OCI-LY3 (cell line): ENCODE measurements around the gene CCDC110.

Source experiments
- H2AFZ ChIP-seq: fragments of 200-600, 300-600 bp; shearing (Covaris generic); 2 replicates; pipeline ENCODE4 v1.6.0; 2014; ENCODE audit warnings: antibody characterized with exemption, low read depth, low read length
- H3K27ac ChIP-seq: fragments of 200-600, 300-600 bp; sonication (generic); 2 replicates; pipeline ENCODE4 v1.5.1; 2014; ENCODE audit warnings: mild to moderate bottlenecking, low read length, moderate library complexity, mixed read lengths
- H3K27me3 ChIP-seq: fragments of 200-600, 300-600 bp; sonication (generic); 2 replicates; pipeline ENCODE4 v1.6.1; 2014; ENCODE audit warnings: low read depth, low read length, mixed read lengths
- H3K36me3 ChIP-seq: fragments of 200-600, 300-600 bp; sonication (generic); replicated peaks from 2 replicates; pipeline ENCODE3; 2014; ENCODE audit warnings: low read depth, low read length, mixed read lengths
- H3K4me1 ChIP-seq: fragments of 300-600, 200-600 bp; sonication (generic); 2 replicates; pipeline ENCODE4 v1.6.1; 2014; ENCODE audit warnings: low read length, mixed read lengths
- H3K4me2 ChIP-seq: fragments of 200-600, 300-600 bp; sonication (generic); 2 replicates; pipeline ENCODE4 v1.6.1; 2014; ENCODE audit warnings: low read length, mixed read lengths
- H3K4me3 ChIP-seq: fragments of 300-600, 200-600 bp; sonication (generic); 2 replicates; pipeline ENCODE4 v1.5.1; 2014; ENCODE audit warnings: antibody characterized with exemption, mild to moderate bottlenecking, low read length, moderate library complexity
- H3K79me2 ChIP-seq: fragments of 300-600, 200-600 bp; shearing (Covaris generic); 2 replicates; pipeline ENCODE4 v1.6.1; 2014; ENCODE audit warnings: mild to moderate bottlenecking, low read length, mixed read lengths
- H3K9ac ChIP-seq: fragments of 300-600, 200-600 bp; shearing (Covaris generic); 2 replicates; pipeline ENCODE4 v1.6.0; 2014; ENCODE audit warnings: mild to moderate bottlenecking, low read length, moderate library complexity
- H3K9me3 ChIP-seq: fragments of 200-600, 300-600 bp; shearing (Covaris generic); 2 replicates; pipeline ENCODE4 v1.6.1; 2014; ENCODE audit warnings: low read length, mixed read lengths; ENCODE audit not compliant: insufficient read depth
- H4K20me1 ChIP-seq: fragments of 200-600, 300-600 bp; sonication (generic); 2 replicates; pipeline ENCODE4 v1.6.1; 2016; ENCODE audit warnings: low read length, mixed read lengths; ENCODE audit not compliant: insufficient read depth
- EZH2phosphoT487 ChIP-seq: fragments of 200-600 bp; shearing (Covaris generic); IDR thresholded peaks from 2 replicates; pipeline ENCODE4 v1.6.1; 2018; ENCODE audit warnings: antibody characterized with exemption, mixed run types, low read depth
- TF ChIP-seq, protein P1 (sequence below): fragments of 200-600, 300-600 bp; sonication (generic); IDR thresholded peaks from 2 replicates; pipeline ENCODE4 v1.5.1; 2014; ENCODE audit warnings: antibody characterized with exemption, low read length, low read depth

Gene CCDC110

GRCh38 chr4:185429660-185430059, 41.9 kb downstream of the CCDC110 start:
- H4K20me1 ChIP-seq: no peaks in the 10 kb centered on the region
- H3K4me3 ChIP-seq: no peak overlapping the region
- H3K9ac ChIP-seq: no peak overlapping the region
- H3K79me2 ChIP-seq: no peaks in the 10 kb centered on the region
- TF ChIP-seq, protein P1, sequence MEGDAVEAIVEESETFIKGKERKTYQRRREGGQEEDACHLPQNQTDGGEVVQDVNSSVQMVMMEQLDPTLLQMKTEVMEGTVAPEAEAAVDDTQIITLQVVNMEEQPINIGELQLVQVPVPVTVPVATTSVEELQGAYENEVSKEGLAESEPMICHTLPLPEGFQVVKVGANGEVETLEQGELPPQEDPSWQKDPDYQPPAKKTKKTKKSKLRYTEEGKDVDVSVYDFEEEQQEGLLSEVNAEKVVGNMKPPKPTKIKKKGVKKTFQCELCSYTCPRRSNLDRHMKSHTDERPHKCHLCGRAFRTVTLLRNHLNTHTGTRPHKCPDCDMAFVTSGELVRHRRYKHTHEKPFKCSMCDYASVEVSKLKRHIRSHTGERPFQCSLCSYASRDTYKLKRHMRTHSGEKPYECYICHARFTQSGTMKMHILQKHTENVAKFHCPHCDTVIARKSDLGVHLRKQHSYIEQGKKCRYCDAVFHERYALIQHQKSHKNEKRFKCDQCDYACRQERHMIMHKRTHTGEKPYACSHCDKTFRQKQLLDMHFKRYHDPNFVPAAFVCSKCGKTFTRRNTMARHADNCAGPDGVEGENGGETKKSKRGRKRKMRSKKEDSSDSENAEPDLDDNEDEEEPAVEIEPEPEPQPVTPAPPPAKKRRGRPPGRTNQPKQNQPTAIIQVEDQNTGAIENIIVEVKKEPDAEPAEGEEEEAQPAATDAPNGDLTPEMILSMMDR: no peak
- TF ChIP-seq EZH2phosphoT487: no peak
- peaks cover 3% of the 10 kb centered on the region; the same call in 1 of the 2 replicates for H3K4me1 ChIP-seq
- H3K9me3 ChIP-seq: no peaks in the 10 kb centered on the region
- no peak overlapping the region for H2AFZ ChIP-seq
- no peaks in the 10 kb centered on the region for H3K36me3 ChIP-seq
- H3K27ac ChIP-seq: no peak overlapping the region
- H3K4me2 ChIP-seq: no peak overlapping the region
- H3K27me3 ChIP-seq: no peaks in the 10 kb centered on the region

DNA sequence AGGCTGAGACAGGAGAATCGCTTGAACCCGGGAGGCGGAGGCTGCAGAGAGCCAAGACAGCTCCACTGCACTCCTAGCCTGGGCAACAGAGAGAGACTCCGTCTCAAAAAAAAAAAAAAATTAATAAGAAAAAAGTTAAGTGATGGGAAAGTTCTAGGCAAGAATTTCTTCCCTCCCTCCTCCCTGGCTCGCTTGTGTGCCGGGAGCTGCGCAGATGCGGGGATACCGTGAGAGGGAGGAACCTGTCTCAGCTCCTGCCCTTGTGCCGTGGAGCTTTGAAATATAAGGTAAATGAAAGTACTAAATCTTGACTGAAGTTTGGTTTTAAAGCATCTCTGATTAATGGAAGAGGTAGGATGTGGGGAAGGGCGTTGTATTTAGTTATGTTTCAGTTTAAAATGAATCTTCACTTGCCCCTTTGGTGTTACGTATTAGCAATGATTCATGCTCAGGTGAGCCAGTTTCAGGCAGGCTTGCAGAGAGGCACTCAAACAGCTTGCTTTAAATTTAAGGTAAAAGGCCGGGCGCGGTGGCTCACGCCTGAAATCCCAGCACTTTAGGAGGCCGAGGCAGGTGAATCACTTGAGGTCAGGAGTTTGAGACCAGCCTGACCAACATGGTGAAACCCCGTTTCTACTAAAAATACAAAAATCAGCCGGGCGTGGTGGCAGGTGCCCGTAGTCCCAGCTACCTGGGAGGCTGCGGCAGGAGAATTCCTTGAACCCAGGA, 44.4 kb downstream of the CCDC110 start:
- no peak overlapping the region for H3K4me3 ChIP-seq
- TF ChIP-seq, protein P1: no peak
- no peak for TF ChIP-seq EZH2phosphoT487
- no peaks in the 10 kb centered on the region for H4K20me1 ChIP-seq
- H3K9ac ChIP-seq: no peak overlapping the region
- H3K79me2 ChIP-seq: no peaks in the 10 kb centered on the region
- H3K4me2 ChIP-seq: peak overlapping the region; percentile 20; the same call in 1 of the 2 replicates
- H2AFZ ChIP-seq: no peak overlapping the region
- H3K9me3 ChIP-seq: no peaks in the 10 kb centered on the region
- no peaks in the 10 kb centered on the region for H3K27me3 ChIP-seq
- H3K4me1 ChIP-seq: peaks cover 3% of the 10 kb centered on the region; the same call in 1 of the 2 replicates
- H3K27ac ChIP-seq: no peak overlapping the region
- H3K36me3 ChIP-seq: no peaks in the 10 kb centered on the region

- peak within 1 kb of the TSS; percentile 86 for H3K4me3 ChIP-seq
- H3K4me2 ChIP-seq: peak within 1 kb of the TSS; percentile 77
- H2AFZ ChIP-seq: peak within 1 kb of the TSS; percentile 30; the same call in 1 of the 2 replicates
- TF ChIP-seq, protein P1: no peak
- no peak for TF ChIP-seq EZH2phosphoT487
- no peaks in the 10 kb centered on the region for H3K79me2 ChIP-seq
- peak within 1 kb of the TSS; percentile 68 for H3K9ac ChIP-seq
- no peaks in the 10 kb centered on the region for H4K20me1 ChIP-seq
- H3K9me3 ChIP-seq: no peaks in the 10 kb centered on the region
- peaks cover 3% of the 10 kb centered on the region; the same call in 1 of the 2 replicates for H3K4me1 ChIP-seq
- H3K27me3 ChIP-seq: no peaks in the 10 kb centered on the region
- H3K27ac ChIP-seq: peak within 1 kb of the TSS; percentile 50
- no peaks in the 10 kb centered on the region for H3K36me3 ChIP-seq
These were observed 45.7 kb downstream of the CCDC110 start, which contains the start of gene UFSP2 for GRCh38 chr4:185425647-185426352. Gene UFSP2 (minus strand): TSS chr4:185425964. CDS start chr4:185425868, 96 bp downstream.
